Loucy (cell line): ENCODE results near the gene SPAG9.

ENCODE experiments used
- EZH2phosphoT487 ChIP-seq: fragments of 200-600 bp; IDR thresholded peaks from 2 replicates; pipeline ENCODE4 v1.6.1; 2018; ENCODE audit warnings: antibody characterized with exemption, mild to moderate bottlenecking, moderate library complexity, borderline replicate concordance
- TF ChIP-seq, protein P1 (sequence below): fragments of 200-600 bp; sonication (generic); conservative IDR thresholded peaks from 2 replicates; pipeline ENCODE4 v1.5.1; 2014; ENCODE audit warnings: mild to moderate bottlenecking, antibody characterized with exemption, low read length

DNA sequence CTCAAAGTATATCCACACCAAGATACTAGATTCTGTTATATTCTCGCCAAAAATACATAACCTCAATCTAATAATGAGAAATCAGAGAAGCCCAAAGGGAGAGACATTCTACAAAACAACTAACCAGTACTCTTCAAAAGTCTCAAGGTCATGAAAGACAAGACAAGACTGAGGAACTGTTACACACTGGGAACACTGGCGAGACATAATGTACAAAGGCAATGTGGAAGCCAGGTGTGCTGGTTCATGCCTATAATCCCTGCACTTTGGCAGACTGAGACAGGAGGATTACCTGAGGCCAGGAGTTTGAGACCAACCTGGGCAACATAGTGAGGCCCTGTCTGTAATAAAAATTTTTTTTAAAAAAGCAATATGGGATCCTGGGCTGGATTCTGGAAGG is 85.9 kb downstream of the SPAG9 start:
- TF ChIP-seq, protein P1, sequence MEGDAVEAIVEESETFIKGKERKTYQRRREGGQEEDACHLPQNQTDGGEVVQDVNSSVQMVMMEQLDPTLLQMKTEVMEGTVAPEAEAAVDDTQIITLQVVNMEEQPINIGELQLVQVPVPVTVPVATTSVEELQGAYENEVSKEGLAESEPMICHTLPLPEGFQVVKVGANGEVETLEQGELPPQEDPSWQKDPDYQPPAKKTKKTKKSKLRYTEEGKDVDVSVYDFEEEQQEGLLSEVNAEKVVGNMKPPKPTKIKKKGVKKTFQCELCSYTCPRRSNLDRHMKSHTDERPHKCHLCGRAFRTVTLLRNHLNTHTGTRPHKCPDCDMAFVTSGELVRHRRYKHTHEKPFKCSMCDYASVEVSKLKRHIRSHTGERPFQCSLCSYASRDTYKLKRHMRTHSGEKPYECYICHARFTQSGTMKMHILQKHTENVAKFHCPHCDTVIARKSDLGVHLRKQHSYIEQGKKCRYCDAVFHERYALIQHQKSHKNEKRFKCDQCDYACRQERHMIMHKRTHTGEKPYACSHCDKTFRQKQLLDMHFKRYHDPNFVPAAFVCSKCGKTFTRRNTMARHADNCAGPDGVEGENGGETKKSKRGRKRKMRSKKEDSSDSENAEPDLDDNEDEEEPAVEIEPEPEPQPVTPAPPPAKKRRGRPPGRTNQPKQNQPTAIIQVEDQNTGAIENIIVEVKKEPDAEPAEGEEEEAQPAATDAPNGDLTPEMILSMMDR = no peak
- no peak for TF ChIP-seq EZH2phosphoT487
